ENCODE results near the gene TRIM29.

DNA sequence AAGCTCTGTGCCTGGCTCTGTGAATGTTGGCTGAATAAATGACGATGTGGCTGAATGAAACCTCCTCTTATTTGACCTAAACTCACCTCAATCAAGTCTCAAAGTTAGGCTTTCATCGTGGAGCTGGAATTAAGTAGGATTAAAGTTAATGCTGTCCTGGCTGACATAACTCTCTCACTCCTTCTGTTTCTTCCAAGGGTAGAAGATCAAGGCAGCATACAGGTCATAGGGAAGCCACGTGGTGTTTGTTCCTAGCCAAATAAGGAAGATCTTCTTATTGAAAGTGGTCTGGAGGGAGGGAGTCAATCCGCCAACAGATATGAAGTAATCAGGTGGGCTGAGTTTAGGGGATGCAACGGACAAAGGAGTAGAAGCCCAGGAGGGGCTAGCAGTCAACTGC is 59.5 kb downstream of the TRIM29 start:
- TF ChIP-seq, protein P1, sequence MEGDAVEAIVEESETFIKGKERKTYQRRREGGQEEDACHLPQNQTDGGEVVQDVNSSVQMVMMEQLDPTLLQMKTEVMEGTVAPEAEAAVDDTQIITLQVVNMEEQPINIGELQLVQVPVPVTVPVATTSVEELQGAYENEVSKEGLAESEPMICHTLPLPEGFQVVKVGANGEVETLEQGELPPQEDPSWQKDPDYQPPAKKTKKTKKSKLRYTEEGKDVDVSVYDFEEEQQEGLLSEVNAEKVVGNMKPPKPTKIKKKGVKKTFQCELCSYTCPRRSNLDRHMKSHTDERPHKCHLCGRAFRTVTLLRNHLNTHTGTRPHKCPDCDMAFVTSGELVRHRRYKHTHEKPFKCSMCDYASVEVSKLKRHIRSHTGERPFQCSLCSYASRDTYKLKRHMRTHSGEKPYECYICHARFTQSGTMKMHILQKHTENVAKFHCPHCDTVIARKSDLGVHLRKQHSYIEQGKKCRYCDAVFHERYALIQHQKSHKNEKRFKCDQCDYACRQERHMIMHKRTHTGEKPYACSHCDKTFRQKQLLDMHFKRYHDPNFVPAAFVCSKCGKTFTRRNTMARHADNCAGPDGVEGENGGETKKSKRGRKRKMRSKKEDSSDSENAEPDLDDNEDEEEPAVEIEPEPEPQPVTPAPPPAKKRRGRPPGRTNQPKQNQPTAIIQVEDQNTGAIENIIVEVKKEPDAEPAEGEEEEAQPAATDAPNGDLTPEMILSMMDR (conservative IDR thresholded peaks at IDR 0.05) = no peak
- TF ChIP-seq EZH2 (IDR thresholded peaks at IDR 0.05; ENCODE audit: low read depth) = no peak
